ENCODE measurements around the gene CFAP97D2. TPM values are rescaled to one million over a fixed set of nuclear protein-coding genes. Genes with fewer than 3 reads are reported as not detected.
"Not testable (repeated sequence)": the region's sequence is repeated elsewhere in the genome, so short reads cannot be mapped to it uniquely, and the experiment has no call there.

CFAP97D2 gene
- total RNA-seq, 2 donors from 2014 or later = not detected

DNA sequence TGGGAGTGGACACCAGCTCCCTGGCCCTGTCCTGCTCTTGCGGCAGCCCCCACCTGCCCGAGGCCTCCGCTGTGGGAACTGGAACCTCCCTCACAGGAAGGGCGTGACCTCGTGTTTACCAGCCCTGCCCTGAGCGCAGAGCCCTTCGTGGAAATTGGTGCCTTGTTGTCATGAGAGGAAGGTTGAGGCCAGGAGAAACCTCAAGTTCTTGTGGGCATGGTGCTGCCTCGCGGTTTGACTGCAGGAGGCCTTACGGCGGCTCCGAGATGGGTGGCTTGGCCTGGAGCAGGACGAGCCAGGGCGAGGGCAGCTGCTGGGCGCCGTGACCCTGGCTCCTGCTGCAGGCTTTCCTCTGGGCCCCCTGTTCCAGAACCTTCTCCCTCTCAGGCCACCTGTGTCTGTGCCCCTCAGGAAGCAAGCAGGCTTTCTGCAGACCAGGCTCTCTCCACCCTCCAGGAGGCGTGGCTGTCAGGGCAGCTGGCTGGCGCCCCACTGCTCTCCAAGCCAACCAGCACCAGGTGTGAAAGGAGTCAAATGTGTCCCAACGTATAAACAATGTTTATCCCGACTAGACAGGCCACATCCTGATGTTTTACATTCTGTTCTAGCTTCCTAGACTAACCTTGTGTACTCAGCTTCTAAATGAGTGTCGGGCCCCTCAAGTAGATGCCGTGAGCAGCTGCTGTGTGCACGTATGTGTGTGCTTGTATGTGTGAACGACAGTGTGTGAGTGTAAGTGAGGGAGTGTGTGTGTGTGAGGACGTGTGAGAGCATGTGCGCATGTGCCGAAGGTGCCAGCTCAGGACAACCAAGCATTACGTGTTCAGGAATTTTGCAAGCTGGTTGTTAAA is 36.2 kb upstream of the CFAP97D2 start:
- intact Hi-C loops (cut with DNase I) = no loop called here
- peak; percentile 58 to 67 for ATAC-seq
- no peak for DNase-seq

DNA sequence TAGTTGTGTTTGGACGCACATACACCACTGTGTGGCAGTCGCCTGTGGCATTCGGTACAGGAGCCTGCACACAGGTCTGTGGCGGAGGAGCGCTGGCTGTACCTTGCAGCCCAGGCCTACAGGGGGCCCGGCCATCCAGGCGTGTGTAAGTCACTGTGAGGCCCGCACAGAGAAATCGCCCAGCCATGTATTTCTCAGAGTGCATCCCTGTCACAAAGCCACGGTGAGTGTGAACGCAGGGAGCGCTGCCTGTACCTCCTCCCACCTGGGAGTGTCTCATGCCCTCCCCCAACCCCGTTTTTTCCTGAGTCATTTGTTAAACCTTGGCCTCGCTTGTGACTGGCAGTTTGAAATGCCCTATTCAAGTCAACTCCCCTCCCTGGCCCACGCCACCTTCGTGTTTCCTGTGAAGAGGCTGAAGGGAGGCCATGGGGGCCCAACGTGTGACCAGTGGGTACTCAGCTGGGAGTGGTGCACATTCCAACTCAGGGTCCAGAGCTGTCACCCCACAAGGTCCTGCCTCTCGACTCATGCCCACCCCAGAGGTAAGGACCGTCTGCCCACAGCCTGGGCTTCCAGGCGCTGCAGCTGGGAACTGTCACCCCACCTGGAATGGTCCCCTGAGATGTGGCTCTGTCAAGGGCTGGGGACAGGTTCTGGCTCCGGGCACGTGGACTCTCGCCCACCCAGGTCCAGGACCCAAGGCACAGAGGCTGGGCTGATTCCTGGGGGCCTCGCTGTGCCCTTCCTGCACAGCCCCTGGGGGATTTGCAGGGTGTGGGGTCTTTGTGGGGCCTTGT is 35.1 kb upstream of the CFAP97D2 start:
- ATAC-seq (peak in 1 of 2 donors; percentile 25), DNase-seq (no peak)
- intact Hi-C loops (cut with DNase I) = no loop called here

DNA sequence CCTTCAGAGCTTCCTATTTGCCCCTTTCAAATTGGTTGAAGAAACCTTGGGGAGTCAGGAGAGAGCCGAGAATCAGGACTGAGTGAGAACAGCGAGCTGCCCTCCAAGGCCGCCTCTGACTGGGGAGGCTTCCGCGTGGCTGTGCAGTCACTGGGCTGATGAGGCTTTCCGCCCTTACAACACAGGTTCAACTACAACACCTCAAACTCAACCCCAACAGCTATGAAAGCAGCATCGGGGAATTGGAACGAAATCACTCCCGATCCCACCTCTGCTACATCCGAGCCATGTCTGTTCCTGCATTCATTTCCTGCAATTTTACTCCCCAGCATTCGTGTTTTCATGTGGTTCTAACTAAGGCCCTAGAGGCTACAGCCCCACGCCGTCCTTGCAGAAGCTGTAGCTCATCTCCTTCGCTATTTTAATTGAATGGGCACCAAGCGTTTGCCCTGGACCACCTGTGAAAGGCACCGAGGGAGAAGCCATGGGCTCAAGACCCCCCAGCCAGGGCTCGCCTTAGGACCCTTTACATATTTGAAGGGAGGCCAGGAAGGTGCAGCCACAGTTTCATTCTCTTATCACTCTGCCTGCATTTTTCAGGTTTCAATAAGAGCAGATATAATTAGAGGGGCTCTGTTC is 34.3 kb upstream of the CFAP97D2 start:
- intact Hi-C loops (cut with DNase I) = no loop called here
- DNase-seq (no peak), ATAC-seq (no peak)

DNA sequence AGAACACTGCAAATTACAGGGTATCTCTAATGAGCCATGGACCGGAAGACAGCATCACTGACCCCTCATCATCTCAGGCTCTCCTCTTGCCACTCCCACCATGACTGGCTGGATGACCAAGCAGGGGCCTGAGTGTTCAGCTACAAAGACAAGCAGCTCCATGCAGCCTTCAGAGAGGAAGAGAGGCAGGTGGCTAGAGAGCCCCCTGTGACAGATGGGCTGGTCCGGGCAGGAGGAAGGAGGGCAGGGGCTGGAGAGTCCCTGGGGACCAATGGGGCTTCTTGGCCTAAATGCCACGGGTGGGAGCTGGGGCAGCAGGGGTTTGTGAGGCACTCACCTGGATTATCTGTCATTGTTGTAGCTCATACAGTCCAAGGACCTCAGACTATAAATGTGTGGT is 33.8 kb upstream of the CFAP97D2 start:
- DNase-seq (no peak), ATAC-seq (no peak)
- intact Hi-C loops (cut with DNase I) = no loop called here

- DNase-seq = no peak
- no peak for ATAC-seq
- intact Hi-C loops (cut with DNase I) = no loop called here
These were observed 33.3 kb upstream of the CFAP97D2 start for GRCh38 chr13:114145722-114146121.

- ATAC-seq (no peak), DNase-seq (no peak)
- intact Hi-C loops (cut with DNase I) = no loop called here
These were observed 32.9 kb upstream of the CFAP97D2 start for GRCh38 chr13:114146173-114146572.

DNA sequence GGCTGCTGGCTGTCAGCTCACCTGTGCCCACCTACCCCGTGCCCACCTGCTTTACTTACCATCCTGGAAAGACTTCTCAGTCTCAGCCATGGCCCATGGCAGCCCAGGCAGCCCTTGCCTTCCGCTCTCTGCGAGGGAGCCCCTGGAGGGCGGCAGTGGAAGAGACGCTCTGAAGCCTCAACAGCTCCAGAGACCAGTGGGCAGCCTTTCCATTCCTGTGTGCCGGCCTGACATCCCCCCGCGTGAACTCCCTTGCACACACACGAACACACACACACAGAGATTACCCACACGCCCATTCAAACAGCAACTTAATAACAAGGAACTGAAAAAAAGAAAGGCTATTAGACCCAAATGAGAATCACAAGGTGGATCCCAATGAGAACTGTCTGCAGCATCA is 32.4 kb upstream of the CFAP97D2 start:
- intact Hi-C loops (cut with DNase I) = no loop called here
- ATAC-seq (no peak), DNase-seq (no peak)

GRCh38 chr13:114147803-114148520 is 31.1 kb upstream of the CFAP97D2 start:
- ATAC-seq (no peak), DNase-seq (no peak)
- intact Hi-C loops (cut with DNase I) = no loop called here

DNA sequence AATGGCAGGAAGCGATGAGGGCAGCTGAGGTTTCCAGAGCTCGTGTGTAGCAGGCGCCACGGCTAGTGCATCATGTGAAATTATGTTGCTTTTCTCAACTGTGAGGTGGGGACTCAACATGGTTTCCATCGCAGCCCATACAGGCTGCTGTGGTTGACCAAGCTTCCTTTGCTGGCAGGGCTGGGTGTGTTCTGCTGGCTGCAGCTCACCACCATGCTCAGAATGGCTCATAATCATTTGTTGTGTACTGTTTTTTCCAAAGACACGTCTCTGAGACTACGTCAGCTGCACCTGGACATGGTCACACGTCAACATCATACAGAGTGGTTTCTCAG is 30.6 kb upstream of the CFAP97D2 start:
- intact Hi-C loops (cut with DNase I) = no loop called here
- DNase-seq (no peak), ATAC-seq (peak in 1 of 2 donors; percentile 71)

DNA sequence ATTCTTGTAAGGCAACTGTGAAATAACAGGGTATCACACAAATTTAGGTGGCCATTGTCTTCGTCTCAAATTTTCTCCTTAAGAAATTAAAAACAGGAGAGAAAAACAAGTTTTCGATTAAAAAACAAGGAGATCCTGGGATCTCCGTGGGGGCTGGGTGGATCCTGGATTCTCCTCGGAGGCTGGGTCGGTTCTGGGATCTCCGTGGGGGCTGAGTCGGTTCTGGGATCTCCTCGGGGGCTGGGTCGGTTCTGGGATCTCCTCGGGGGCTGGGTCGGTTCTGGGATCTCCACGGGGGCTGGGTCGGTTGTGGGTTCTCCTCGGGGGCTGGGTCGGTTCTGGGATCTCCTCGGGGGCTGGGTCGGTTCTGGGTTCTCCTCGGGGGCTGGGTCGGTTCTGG is 30.2 kb upstream of the CFAP97D2 start:
- DNase-seq; intact Hi-C loops (cut with DNase I); ATAC-seq: not testable (repeated sequence)

GRCh38 chr13:114149774-114150740 is 29.0 kb upstream of the CFAP97D2 start:
- DNase-seq (no peak), ATAC-seq (no peak)
- intact Hi-C loops (cut with DNase I) = no loop called here

- ATAC-seq = no peak
- intact Hi-C loops (cut with DNase I) = no loop called here
- DNase-seq = no peak
These were observed 28.0 kb upstream of the CFAP97D2 start for GRCh38 chr13:114151031-114151430.

- peak; percentile 24 to 29 for ATAC-seq
- intact Hi-C loops (cut with DNase I) = no loop called here
- no peak for DNase-seq
These were observed 27.3 kb upstream of the CFAP97D2 start for GRCh38 chr13:114151565-114152284.

DNA sequence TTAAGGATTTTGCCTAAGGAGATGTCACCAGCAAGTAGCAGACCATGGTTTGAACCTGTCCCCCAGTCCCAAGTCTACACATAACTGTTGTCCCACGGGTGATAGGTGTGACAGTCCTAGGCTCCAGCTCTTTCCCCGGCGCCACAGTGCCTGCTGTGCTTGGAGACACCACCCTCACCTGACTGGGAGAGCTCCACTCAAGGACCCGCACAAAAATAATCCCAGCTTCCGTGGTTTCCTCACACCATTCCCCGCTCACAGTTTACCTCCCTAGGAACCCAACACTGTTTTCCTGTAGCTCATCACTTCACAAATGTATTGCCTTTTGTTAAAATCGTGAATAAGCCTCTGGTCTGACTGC is 26.8 kb upstream of the CFAP97D2 start:
- ATAC-seq (no peak), DNase-seq (no peak)
- intact Hi-C loops (cut with DNase I) = no loop called here

GRCh38 chr13:114152831-114153371 is 26.2 kb upstream of the CFAP97D2 start:
- DNase-seq (no peak), ATAC-seq (peak; percentile 29 to 60)
- intact Hi-C loops (cut with DNase I) = no loop called here

- ATAC-seq = no peak
- intact Hi-C loops (cut with DNase I) = no loop called here
- DNase-seq = no peak
These were observed 25.5 kb upstream of the CFAP97D2 start for GRCh38 chr13:114153485-114154080.

DNA sequence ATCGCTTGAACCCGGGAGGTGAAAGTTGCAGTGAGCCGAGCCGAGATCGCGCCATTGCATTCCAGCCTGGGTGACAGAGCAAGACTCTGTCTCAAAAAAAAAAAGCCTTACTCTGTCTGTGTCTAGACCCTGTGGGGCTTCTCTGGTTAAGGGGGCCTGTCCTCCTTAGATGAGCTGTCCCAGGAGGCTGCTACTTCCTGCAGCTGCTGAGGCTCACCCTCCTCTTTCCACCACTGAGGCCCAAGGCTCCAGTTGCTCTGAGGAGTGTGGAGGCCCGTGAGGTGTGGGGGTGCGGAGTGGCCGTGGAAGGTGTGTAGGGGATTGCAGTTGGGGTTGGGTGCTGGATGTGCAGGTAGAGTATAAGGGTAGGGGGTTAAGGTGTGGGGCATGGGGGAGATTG is 24.6 kb upstream of the CFAP97D2 start:
- ATAC-seq (no peak), DNase-seq (no peak)

More for the DNA sequence above, 24.6 kb upstream of the CFAP97D2 start:
- intact Hi-C loops (cut with DNase I) = no loop called here
